ENCODE measurements around the gene ABHD13.
A peak's percentile ranks its signal among the peaks of the same experiment; 100 is the strongest.
"Not testable (repeated sequence)": the region's sequence is repeated elsewhere in the genome, so short reads cannot be mapped to it uniquely, and the experiment has no call there.

ABHD13 gene

GRCh38 chr13:108218044-108218974 lies at the start of gene ABHD13:
Gene ABHD13 (plus strand): TSS chr13:108218392. CDS start chr13:108229219, 10,827 bp downstream.
- DNase-seq: peak; percentile 86

GRCh38 chr13:108168929-108169328 lies 49.3 kb upstream of the ABHD13 start:
- no peak for DNase-seq

DNA sequence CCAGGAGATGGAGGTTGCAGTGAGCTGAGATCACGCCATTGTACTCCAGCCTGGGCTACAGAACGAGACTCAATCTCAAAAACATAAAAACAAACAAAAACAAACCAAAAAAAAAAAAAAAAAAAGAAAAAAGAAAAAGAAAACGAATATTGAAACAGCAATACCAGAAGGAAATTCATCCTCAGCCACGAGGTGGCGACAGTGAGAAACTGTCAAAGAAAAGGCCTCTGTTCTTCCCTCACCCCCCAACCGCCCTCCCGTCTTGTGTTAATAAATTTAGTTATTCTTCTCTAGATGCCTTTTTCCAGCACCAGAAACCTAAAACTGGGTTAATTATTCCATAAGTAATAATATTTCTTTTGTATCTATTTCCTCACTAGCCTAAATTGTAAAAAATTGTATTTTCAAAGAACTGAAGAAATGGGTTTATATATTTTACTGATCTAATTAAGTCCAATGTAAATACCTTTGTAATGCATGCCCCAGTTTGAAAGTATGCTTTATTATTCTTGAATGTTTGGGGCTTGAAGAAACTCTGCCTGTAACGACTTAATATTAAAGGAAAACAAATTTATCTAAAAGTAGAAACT lies 41.4 kb upstream of the ABHD13 start:
- DNase-seq: no peak

DNA sequence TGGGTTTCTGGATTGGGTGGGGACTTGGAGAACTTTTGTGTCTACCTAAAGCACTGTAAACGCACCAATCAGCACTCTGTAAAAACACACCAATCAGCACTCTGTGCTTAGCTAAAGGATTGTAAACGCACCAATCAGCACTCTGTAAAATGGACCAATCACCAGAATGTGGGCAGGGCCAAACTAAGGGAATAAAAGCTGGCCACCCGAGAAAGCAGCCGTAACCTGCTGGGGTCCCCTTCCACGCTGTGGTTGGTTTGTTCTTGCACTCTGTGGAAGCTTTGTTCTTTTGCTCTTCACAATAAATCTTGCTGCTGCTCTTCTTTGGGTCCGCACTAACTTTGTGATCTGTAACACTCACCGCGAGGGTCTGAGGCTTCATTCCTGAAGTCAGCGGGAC lies 40.1 kb upstream of the ABHD13 start:
- no peak for DNase-seq

DNA sequence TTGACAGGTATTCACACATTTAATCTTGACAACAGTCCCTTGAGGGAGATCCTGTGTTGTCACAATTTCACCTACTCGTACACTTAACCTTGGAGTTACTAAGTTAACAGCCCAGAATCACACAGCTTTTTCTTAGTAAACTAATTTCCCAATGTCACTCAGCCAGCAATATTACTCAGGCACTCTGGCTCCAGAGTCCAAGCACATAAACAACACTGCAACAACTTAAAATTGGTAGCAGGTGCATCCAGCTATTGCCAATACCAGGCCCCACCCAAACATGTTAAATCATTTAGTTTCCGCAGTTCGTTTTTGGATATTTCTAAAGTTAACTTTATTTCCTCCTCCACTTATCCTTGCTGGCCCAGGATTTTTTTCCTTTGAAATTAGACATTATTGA lies 35.5 kb upstream of the ABHD13 start:
- DNase-seq: no peak

- no peak for DNase-seq
These were observed 33.0 kb upstream of the ABHD13 start for GRCh38 chr13:108185223-108185622.

GRCh38 chr13:108188260-108188659 lies 29.9 kb upstream of the ABHD13 start:
- no peak for DNase-seq

GRCh38 chr13:108190897-108191296 lies 27.3 kb upstream of the ABHD13 start:
- no peak for DNase-seq

GRCh38 chr13:108193806-108194205 lies 24.4 kb upstream of the ABHD13 start:
- no peak for DNase-seq

DNA sequence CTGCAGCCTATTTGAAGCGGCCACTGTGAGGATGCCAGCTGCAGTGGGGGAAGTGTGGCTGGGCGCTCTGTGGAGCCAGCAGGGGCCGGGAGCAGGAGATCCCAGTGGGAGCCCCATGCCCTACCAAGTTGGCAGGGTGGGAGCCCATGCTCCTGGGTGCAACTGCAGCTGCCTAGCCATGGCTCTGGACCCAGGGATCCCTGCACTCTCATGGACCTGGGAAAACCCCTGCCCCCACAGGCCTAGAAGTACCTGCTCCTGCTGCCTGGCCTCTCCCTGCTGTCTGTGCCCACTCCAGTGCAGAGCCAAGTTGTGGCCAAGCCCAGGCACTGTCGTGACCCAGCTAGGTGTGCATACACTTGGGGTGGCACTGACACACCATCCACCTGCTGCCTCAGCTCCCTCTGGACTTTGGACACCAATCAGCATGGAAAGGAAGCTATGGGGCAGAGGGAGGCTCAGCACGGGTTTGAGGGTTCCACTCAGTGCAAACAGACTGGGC lies 23.7 kb upstream of the ABHD13 start:
- no peak for DNase-seq

GRCh38 chr13:108195146-108195545 lies 23.0 kb upstream of the ABHD13 start:
- no peak for DNase-seq

GRCh38 chr13:108195861-108196260 lies 22.3 kb upstream of the ABHD13 start:
- DNase-seq: no peak

- no peak for DNase-seq
These were observed 17.3 kb upstream of the ABHD13 start for GRCh38 chr13:108200781-108201398.

DNA sequence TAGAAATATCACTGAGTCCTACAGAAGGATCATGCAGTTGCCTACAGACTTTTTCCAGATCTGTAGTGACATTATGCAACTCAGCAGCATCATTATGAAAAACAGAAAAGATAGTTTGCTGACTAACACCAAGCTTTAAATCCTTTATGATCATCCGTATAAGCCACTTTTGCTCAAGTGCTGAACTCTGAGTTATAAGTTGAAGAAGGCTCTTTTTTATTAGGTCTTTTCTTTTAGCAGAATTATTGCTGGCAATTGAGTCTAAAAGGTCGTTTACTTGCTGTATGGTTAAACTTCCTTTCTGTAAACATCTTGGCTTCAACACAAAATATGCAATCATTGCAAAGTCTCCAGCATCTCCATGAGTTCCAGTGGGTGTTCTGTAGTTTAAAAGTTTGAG lies 7.6 kb upstream of the ABHD13 start:
- DNase-seq: no peak

DNA sequence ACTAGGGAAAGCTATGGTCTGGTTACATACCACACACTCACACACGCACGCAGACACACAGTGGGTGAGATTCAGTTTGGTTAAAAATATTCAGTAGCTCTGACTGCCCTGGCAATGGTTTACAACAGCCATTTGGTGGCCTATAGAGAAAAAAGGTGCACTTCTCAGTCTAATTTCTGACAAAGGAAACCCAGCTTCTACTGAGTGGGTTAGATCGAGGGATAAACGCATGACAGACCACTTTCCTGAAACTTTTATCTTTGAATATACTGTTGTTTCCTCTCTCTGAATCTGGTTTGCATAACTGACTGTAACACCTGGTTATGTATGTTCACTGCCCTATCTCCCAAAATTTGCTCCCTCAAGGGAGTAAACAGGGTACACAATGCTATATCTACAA lies 5.3 kb upstream of the ABHD13 start:
- no peak for DNase-seq

- DNase-seq: peak; percentile 31
These were observed 4.2 kb upstream of the ABHD13 start for GRCh38 chr13:108213946-108214345.

GRCh38 chr13:108214441-108215271 lies 3.5 kb upstream of the ABHD13 start:
- peak; percentile 15 for DNase-seq

GRCh38 chr13:108215436-108215835 lies 2.8 kb upstream of the ABHD13 start, which contains the start of gene LIG4:
Gene LIG4 (minus strand): TSS chr13:108215536. CDS start chr13:108211268, 4,268 bp downstream.
- peak; percentile 92 for DNase-seq

DNA sequence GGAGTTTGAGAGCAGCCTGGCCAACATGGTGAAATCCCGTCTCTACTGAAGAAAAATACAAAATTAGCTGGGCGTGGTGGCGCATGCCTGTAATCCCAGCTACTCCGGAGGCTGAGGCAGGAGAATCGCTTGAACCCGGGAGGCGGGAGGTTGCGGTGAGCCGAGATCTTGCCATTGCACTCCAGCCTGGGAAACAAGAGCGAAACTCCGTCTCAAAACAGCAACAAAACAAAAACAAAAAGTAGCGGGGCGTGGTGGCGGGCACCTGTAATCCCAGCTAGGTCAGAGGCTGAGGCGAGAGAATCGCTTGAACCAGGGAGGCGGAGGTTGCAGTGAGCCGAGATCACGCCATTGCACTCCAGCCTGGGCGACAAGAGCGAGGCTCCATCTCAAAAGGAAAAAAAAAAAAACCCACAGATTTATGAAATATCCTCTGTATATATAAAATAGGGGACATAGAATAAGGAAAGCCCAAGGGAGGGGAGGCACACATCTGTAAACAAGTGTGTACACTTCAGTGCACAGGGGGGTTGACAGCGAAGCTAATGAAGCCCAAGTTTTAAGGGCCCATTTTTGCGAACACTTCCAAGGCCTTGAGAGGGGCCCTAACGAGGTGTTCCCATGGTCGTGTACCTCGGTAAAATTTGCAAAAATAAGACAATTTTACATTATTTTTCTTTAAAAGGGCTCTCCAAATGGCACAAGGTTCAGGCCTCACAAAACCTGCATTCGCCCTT lies 717 bp upstream of the ABHD13 start:
- not testable (repeated sequence) for DNase-seq

DNA sequence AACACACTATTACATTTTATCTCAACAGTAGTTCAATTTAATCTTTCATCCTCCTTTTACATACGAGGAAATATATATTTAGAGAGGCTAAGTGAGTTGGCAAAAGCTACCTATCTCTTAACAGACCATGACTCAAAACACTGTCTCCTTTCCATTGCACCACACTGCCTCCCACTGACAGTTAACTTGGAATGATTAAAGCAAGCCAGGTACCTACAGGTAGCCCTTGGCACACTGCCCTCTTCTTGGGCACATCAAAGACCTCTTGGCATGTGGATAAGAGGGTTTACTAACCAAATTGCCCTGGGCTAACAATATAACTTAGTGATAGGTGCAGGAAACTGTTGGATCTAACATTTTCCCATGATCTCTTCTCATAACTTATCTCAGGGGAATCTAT lies 1.8 kb downstream of the ABHD13 start:
- DNase-seq: peak; percentile 5

GRCh38 chr13:108223687-108224503 lies 5.7 kb downstream of the ABHD13 start:
- no peak for DNase-seq
